Measurements from ENCODE around the gene MXD1.
"Not testable (repeated sequence)": the region's sequence is repeated elsewhere in the genome, so short reads cannot be mapped to it uniquely, and the experiment has no call there.

The MXD1 gene, protein sequence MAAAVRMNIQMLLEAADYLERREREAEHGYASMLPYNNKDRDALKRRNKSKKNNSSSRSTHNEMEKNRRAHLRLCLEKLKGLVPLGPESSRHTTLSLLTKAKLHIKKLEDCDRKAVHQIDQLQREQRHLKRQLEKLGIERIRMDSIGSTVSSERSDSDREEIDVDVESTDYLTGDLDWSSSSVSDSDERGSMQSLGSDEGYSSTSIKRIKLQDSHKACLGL

DNA sequence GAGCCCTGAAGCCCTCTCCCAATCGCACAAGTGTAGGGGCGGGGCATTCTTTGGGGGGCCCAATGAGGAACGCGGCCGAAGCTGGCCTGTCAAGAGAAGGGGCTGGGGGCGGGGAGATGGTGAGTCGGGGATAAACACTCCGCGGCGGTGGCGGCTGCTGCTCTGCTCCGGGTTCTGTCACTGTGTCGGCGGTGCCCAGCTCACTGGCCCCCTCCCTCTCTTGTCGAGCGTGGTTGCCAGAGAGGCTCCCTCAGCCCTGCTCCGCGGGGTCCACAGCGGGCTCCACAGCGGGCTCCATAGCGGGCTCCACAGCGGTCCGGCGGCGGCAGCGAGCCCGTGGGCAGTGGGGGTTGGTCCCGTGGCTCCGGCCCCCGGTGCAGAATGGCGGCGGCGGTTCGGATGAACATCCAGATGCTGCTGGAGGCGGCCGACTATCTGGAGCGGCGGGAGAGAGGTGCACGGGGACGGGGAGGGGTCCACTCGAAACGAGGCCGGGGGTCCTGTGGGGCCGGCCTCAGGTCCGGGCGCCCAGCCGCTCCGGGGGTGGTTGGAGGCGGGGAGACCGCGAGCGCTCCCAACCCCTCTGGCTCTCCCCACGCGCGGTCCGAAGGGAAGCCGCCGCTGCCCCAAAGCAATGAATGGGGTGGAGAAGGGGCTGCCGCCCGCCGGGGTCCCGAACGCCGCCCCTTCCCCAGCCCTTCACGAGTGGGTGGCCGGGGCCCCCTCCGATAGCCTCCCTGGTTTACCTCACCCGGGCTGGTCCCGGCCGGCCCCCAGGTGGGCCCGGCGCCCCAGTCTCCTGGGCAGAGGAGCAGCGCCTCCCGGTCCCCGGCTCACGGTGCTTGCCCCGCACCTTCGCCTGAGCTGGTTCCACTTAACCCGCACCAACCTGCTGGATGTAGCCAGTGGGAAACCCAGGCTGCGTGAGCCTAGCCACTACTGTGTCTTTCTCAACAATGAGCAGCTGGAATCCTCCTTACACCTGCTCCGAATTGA is at the start of gene MXD1:
MXD1 (plus strand) TSS at position 160 of the 996 bp plus-strand sequence; CDS start at position 382, 222 bp downstream.
- DNase-seq (ENCODE audit: low spot score) (no peak), FAIRE-seq (no peak)

DNA sequence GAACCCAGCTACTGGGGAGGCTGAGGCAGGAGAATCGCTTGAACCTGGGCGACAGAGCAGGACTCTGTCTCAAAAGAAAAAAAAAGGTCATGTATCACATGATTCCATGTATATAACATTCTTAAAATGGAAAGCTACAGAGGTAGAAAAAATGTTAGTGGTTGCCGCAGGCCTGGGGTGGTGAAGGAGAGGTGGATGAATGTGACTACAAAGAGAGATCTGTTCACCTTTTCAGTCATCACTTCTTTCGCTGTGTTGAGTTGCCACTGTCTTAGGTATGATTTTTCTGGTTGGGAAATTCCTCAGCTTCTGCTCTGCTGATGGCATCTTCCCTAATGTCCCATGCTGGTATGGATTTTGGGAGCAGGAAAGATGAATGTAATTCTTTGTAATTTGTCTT is 26.5 kb upstream of the MXD1 start:
- DNase-seq (ENCODE audit: low spot score) (no peak), FAIRE-seq (no peak)

DNA sequence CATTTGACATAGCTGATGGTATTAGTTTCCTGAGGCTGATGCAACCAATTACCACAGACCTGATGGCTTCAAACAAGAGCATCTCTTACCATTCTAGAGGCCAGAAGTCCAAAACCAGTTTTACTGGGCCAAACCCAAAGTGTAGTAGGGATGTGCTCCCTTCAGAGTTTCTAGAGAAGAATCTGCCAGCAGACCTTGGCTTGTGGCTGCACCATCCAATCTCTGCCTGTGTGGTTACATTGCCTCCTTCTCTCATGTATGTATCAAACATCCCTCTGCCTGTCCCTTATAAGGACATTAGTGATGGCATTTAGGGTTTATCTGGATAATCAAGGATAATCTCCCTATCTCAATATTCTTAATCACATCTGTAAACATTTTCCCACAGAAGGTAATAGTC is 25.6 kb upstream of the MXD1 start:
- FAIRE-seq (no peak), DNase-seq (ENCODE audit: low spot score) (no peak)

DNA sequence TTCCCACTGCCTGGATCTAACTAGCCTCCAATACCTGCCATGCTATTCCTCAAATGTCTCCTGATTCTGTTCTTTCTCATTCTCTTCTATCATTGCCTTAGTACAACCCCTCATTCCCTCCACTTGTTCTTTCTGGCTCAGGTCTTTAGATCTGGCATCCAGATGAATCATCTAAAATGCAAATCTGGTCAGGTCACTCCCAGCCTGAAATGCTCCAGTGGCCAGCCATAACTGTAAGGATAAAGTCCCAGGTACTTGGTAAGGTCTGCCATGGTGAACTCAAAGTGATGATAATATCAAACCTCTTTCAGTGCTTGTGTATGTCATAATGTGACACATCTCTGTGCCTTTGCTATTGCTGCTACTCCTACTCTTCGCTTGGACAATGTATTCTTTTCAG is 24.0 kb upstream of the MXD1 start:
- no peak for FAIRE-seq
- no peak for DNase-seq (ENCODE audit: low spot score)

DNA sequence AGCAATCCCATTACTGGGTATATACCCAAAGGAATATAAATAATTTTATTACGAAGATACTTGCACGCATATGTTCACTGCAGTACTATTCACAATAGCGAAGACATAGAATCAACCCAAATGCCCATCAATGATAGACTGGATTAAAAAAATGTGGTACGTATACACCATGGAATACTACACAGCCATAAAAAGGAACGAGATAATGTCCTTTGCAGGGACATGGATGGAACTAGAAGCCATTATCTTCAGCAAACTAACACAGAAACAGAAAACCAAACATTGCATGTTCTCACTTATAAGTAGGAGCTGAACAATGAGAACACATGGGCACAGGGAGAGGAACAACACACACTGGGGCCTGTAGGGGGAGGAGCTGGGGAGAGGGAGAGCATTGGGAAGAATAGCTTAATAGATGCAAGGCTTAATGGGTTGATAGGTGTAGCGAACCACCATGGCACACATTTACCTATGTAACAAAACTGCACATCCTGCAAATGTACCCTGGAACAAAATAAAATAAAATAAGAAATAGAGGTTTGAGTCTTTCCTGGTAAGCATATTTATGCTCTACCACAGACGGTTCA is 22.0 kb upstream of the MXD1 start:
- not testable (repeated sequence) for FAIRE-seq; DNase-seq (ENCODE audit: low spot score)

DNA sequence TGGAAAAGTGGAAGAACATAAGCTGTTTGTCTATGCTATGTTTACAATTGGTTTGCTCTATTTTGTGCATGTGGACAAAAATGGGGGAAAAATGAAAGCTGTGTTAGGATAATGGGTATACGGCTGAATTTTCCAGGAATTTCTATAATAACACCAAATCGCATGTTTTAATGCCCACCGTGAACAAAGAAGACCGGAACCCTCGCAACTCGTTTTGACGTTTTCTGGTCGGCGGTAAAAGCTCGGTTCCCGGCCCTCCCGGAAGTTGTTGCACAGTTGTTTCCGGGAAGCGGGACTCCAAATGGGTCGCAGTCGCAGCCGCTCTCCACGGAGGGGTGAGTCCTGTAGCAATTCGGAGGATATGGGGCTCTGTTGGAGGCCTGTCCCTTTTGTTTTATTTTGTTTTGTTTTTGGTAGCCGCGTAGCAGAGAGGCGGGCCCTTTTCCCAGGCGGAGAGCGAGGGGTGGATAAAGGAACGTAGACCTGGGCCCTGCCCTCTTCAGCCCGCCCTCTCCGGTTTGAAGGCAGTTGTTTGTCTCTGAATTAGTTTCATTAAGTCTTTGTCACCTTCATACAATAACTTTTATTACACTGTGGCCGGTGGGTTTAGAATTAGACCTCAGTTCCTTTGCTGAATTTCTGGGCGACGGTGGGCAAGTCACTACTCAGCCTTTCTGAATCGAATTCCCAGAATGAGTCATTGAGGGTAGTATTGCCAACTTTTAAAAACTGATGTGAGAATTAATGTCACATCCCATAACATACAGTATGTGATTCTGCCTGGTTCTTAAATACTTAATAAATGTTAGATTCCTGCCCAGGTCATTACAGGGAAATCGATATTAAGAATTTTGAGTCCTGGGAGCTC is 21.0 kb upstream of the MXD1 start, which contains the start of gene SNRNP27:
SNRNP27 (plus strand) TSS at position 273 of the 868 bp plus-strand sequence; CDS start at position 302, 29 bp downstream.
- no peak for FAIRE-seq
- DNase-seq (ENCODE audit: low spot score) = peak; percentile 55

DNA sequence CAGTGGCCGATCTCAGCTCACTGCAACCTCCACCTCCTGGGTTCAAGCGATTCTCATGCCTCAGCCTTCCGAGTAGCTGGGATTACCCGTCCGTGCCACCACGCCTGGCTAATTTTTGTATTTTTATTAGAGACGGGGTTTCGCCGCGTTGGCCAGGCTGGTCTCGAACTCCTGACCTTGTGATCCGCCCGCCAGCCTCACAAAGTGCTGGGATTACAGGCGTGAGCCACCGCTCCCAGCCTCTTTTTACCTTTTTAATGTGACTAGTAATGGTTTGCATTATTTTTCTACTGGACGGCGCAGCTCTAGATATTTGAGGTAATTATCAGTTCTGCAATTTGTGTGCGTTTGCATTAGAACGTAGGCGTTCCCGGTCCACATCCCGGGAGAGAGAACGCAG is 20.2 kb upstream of the MXD1 start:
- FAIRE-seq; DNase-seq (ENCODE audit: low spot score): not testable (repeated sequence)

DNA sequence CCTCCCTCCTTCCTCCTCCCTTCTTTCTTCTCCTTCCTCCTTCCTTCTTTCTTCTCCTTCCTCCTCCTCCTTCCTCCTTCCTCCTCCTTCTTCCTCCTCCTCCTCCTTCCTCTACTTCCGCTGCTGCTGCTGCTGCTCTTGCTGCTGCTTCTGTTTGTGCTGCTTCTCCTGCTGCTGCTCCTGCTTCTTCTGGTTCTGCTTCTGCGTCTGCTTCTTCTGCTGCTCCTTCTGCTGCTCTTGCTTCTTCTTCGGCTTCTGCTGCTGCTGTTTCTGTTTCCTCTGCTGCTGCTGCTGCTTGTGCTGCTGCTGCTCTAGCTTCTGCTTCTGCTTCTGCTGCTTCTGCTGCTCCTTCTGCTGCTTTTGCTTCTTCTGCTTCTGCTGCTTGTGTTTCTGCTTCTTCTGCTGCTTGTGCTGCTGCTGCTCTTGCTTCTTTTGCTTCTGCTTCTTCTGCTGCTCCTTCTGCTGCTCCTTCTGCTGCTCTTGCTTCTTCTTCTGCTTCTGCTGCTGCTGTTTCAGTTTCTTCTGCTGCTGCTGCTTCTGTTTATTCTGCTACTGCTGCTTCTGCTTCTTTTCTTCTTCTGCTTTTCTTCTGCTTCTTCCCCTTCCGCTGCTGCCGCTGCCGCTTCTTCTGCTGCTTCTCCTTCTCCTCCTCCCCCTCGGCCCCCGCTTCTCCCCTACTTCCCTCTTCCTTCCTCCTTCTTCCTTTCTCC is 12.5 kb upstream of the MXD1 start:
- DNase-seq (ENCODE audit: low spot score) (no peak), FAIRE-seq (no peak)

DNA sequence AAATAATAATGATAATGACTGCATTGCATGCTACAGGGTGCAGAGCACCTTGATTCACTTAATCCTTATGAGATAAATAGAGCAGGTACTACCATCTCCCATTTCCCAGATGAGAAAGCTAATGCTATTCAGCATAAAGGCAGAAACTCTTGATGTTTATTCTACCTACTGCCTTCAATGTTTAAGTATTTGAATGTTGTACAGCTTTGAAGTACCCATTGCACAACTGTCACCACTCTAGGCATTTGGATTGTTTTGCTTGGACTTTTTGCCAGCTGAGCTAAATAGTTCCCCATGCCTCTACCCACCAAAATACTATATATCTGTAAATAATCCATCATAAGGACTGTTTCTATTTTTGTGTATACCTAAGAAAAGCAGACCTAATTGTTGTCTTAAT is 7.7 kb upstream of the MXD1 start:
- DNase-seq (ENCODE audit: low spot score) (no peak), FAIRE-seq (no peak)

DNA sequence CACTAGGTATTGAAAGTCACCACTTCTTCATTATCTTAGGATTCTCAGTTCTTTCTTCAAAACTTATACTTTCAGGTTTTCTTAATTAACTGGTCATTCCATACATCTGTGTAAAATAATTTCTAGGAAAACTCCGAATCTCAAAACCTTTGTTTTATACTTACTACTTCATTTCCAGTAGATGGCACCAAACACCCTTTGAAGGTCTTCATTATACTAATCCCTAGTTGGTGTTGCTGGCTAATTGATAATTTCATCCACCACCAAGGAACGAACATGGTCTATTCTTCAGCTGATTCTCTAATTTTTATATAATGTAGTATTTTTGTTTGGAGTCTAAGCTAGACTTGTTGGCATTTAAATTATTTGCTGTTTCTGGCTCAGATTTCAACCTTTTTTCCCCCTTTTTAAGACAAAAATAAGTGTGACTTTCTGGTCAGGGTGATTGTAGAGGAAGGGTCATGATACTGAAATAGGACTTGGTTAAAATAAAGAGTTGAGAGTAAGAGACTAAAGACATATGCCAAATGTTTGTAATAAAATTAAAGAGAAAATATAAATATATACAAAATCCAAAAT is 2.8 kb upstream of the MXD1 start:
- DNase-seq (ENCODE audit: low spot score) = peak; percentile 39

DNA sequence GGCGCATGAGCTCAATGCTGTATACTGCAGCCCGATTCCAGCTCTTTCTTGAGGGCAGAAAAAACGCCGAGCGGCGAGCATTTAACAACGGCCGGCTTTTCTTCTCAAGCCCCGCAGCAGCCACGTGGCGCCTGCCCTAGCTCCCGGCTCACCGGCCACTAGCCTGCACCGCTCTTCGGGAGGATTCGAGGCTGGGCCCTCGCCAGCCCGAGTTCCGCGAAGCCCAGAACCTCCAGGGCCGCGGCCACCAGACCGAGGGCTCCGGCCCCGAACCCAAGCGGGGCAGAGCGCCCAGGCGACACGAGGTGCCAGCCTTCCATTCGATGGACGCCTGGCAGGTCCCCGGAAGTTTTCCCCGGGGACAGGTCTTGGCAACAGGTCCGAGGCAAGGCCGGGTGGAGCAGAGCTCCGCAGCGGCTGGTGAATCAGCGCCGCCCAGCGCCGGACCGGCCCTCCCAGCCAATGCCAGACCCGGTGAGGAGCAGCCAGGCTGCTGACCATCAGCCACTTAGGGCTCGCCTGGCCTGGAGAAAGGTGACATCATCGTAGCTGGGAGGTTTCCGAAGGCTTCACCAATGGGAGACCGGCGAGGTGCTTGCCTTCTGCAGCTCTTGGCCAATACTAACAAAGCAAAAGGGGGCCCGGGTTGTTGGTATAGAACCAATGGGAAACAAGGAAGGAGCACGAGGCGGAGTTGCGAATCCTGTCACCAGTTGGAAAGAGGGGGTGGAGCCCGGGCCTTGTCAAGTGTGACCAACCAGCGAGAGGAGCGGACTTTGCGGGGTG is 552 bp upstream of the MXD1 start:
- FAIRE-seq = peak; percentile 98
- DNase-seq (ENCODE audit: low spot score) = peak; percentile 100

More for the DNA sequence above, 2.8 kb upstream of the MXD1 start:
- FAIRE-seq = peak; percentile 80

DNA sequence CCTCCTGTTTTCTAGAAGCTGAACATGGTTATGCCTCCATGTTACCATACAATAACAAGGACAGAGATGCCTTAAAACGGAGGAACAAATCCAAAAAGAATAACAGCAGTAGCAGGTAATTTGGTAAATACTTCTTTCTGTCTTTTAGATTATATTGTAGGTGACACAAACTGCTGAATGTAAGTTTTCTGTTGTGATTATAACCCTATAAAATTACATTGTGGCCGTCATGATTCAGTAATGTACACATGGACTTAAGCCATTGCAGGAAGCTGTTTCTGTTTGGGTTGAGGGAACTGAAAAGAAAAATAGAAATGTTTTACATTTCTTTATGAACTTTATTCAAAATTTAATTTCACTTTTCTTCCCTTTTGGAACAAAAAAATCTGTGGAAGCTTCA is 1.2 kb downstream of the MXD1 start:
- DNase-seq (ENCODE audit: low spot score) (no peak), FAIRE-seq (no peak)

DNA sequence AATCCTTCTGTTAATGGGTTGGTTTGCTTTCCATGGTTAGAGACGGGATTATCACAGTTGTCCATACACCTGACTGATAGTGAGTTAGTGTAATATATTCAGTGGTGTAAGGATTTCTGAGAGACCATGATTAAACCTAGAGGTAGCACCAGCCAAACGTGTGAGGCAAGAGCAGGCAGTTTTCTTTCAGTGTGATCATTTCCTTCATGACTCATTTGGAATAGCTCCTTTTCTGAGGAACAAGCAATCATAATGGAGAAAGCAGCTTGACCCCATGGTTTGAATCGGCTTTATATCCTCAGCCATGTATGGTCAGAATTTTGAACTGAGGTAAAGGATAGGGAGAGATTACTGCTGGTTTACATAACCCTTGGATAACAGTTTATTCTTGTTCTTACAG is 2.9 kb downstream of the MXD1 start:
- FAIRE-seq = peak; percentile 23
- peak; percentile 65 for DNase-seq (ENCODE audit: low spot score)

DNA sequence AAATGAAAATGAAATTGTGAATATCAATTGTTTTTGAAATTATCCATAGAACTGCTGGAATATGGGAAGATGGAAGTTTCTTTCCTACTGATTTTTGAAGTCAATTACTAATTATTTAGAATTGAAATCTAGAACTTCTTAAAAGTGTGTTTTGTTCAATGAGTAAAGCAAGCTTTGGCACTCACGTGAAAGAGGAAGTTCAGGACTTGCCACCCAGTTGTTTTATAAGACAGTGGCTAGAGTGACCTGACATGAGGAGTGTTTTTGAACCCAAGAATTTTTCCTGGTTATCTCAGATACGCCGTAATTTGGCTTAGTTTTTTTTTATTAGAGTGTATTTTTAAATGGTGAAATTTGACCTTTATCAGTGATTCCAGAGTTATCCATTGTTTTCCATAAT is 3.5 kb downstream of the MXD1 start:
- FAIRE-seq (no peak), DNase-seq (ENCODE audit: low spot score) (no peak)

DNA sequence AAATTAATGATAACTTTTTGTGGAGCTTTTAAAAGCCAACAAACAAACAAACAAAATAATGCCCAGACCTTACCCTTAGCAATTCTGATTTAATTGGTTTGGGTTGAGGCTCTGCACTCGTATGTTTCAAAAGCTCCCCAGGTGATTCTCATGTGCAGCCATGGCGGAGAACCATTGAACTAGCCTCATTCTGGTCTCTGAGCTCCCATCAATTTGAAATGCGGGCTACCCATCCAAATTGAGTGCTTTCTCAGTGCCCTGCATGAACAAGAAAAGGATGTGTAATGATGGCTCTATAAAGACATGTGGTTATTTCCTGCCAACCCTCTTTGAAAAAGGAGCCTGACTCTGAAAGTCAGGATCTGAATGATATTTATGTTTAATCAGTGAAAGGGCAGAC is 8.2 kb downstream of the MXD1 start:
- no peak for DNase-seq (ENCODE audit: low spot score)
- no peak for FAIRE-seq

DNA sequence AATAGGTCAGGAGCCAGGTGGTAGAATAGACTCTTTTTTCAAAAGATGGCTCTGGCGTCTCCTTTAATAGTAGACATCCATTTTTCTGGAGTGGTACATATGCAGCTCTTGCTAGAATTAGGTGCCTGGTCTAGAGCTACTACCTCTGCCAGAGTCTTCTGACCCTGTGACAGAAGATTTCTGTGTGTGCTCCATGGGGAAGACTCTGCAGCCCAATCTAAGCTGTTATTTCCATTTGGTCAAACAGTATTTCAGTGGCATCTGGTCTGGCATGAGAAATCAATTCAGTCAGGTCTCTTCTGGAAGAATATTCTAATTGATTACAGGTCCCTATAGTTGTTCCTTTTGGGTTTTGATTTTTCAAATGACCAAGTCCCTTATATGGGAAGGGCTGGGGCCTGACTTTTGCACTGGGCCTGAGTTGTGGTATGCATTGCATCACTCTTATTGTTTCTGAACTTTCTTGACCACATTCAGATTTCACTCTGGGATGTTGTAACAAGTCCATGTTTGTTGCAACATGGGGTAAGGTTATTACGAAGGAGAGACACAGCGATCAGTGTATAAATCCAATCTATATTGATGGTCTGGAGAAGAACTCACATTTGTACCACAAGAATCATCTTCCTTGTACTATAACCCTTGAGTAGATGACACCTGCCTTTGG is 12.1 kb downstream of the MXD1 start:
- no peak for FAIRE-seq
- no peak for DNase-seq (ENCODE audit: low spot score)

DNA sequence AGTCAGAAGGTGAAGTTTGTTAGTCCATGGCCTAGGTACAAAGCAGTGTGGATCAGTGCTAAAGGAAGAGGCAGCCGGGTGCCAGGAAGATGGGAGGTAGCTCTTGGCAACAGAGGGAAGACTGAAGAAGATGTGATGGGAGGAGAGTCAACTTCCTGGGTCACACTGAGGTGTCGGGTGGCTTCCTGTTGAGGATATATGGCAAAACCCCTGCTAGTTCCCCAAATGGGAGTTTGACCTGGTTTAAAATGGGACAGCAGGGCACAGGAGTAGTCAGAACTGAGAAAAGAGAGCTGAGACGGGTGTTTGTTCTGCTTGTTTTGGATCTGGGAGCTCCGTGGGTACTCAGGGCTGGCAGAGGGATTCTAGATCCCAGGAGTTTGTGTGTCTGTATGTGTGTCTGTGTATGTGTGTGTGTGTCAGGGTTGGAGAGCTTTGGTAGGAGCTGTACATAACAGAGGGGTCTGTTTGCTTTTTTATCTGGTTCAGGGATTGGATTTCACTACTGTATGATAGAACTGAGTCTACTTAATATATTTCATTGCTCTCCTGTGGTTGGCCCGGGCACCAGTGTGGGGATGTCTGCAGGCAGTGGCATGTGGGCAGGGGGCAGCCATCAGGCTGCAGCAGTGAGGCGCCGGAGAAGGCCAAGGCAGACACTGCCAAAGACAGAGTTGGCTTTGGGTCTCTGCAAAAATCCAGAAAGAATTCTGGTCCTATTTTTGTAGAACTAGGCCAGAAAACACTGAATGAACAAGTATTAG is 17.1 kb downstream of the MXD1 start:
- DNase-seq (ENCODE audit: low spot score) (no peak), FAIRE-seq (no peak)

DNA sequence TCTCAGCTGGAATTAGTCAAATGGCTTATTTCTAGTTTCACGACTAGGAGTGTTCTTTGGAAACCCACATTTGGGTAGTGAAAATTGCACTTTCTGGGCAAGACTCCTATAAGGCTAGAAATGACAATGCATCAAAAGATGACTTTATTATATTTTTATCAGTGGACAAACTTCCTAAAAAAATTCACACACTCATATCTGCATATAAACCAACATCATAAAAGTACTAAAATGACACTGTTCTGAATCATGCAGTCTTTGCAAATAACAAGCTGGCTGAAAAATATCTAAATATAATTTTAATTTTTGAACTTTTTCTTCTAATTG is 17.6 kb downstream of the MXD1 start:
- no peak for DNase-seq (ENCODE audit: low spot score)
- no peak for FAIRE-seq

Measured in RCC 7860 (cell line).